Uterus (tissue), 2 donors: ENCODE data around the gene IFITM1.

Experiments used
- POLR2A ChIP-seq, 2 donors: fragments of 450-650 bp; IDR thresholded peaks; one replicate each; pipeline ENCODE4 v1.6.1; 2016; ENCODE audit warnings: antibody characterized with exemption in 2 of 2, mild to moderate bottlenecking in 1 of 2, moderate library complexity in 1 of 2
- TF ChIP-seq, protein P1 (sequence below), 4 experiments: fragments of 200-600 bp in 2 of 4; fragments of 450-650 bp in 2 of 4; sonication (generic) in 2 of 4; IDR thresholded peaks; one replicate each; pipeline ENCODE4 v1.5.1; 2016 to 2019; ENCODE audit warnings: antibody characterized with exemption in 4 of 4, mild to moderate bottlenecking in 2 of 4, moderate library complexity in 1 of 4

DNA sequence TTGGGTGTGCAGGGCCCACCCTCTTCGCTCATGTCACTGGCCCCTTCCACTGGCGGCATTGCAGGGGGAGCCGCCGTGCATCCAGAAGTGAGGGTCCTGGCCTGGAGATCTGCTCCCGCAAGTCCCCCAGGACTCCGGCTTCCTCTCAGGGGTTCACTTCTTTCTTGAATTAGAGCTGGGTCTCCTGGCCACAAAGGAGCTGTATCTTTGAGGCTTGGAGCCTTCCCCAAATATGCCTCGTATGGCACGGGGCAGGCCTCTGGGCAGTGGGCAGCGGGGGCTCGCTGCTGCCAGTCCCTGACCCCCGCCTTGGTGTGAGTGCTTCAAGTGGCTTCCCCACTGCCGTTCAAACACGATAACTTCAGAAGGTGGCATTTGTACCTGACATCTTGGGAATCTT, 14.2 kb downstream of the IFITM1 start:
- TF ChIP-seq, protein P1, sequence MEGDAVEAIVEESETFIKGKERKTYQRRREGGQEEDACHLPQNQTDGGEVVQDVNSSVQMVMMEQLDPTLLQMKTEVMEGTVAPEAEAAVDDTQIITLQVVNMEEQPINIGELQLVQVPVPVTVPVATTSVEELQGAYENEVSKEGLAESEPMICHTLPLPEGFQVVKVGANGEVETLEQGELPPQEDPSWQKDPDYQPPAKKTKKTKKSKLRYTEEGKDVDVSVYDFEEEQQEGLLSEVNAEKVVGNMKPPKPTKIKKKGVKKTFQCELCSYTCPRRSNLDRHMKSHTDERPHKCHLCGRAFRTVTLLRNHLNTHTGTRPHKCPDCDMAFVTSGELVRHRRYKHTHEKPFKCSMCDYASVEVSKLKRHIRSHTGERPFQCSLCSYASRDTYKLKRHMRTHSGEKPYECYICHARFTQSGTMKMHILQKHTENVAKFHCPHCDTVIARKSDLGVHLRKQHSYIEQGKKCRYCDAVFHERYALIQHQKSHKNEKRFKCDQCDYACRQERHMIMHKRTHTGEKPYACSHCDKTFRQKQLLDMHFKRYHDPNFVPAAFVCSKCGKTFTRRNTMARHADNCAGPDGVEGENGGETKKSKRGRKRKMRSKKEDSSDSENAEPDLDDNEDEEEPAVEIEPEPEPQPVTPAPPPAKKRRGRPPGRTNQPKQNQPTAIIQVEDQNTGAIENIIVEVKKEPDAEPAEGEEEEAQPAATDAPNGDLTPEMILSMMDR (IDR thresholded peaks at IDR 0.05), result no peak
- no peak for TF ChIP-seq POLR2A (IDR thresholded peaks at IDR 0.05)
